ENCODE results near the gene G3BP2. TPM values are rescaled to one million over a fixed set of nuclear protein-coding genes. Genes with fewer than 3 reads are reported as not detected.

Gene G3BP2
- total and polyA plus RNA-seq, 2 experiments from 2014 or later, result 103 to 411 TPM

DNA sequence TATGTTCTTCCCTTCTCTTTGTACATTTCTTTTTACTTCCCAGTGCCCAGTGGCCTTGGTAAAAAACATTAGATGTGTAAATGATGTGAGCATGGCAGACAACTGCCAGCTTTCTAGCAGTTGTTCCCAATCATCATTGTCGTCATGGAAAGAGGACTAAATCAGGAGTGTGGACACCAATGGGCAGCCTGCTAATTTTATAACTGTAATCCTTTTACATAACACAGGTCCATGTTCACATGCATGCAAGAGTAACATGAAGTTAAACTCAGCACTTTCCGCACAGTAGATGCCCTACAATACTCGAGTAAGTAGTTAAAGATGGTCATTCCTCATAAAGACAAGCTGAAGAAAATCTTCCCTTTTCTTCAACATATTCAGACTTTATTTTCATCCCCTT lies 23.4 kb upstream of the G3BP2 start:
- Histone ChIP-seq H3F3A (replicated peaks; ENCODE audit: low read depth) (no peaks in the 10 kb centered on the region), H4K20me1 (replicated peaks; ENCODE audit: insufficient read depth) (peaks cover 2% of the 10 kb centered on the region), H3K36me3 (ENCODE audit: insufficient read depth) (peaks cover 14% of the 10 kb centered on the region), H3K27me3 (ENCODE audit: insufficient read depth) (no peaks in the 10 kb centered on the region), H3K4me3 (no peak overlapping the region), H2AFZ (no peak overlapping the region), H3K79me2 (replicated peaks; ENCODE audit: insufficient read depth) (peaks cover 95% of the 10 kb centered on the region), H3K9me2 (ENCODE audit: insufficient read depth) (no peaks in the 10 kb centered on the region), H3K4me2 (peak overlapping the region; percentile 38; the same call in 1 of the 2 replicates), H3K27ac (ENCODE audit: low read depth) (peak overlapping the region; percentile 59; the same call in 1 of the 2 replicates), H3K4me1 (ENCODE audit: insufficient read depth) (peaks cover 30% of the 10 kb centered on the region)
- TF ChIP-seq STAT1 (IDR thresholded peaks at IDR 0.05; ENCODE audit: unreplicated experiment), result no peak
- no peak for TF ChIP-seq JUNB (IDR thresholded peaks at IDR 0.05; ENCODE audit: unreplicated experiment)
- no peak for TF ChIP-seq CREB1 (CRISPR knock-in tag; IDR thresholded peaks at IDR 0.05; ENCODE audit: low read depth)
- TF ChIP-seq ETS1 (IDR thresholded peaks at IDR 0.05), result no peak
- no peak for TF ChIP-seq ZNF331 (CRISPR knock-in tag; IDR thresholded peaks at IDR 0.05; ENCODE audit: low read depth)
- no peak for TF ChIP-seq EZH2 (IDR thresholded peaks at IDR 0.05; ENCODE audit: low read depth, unreplicated experiment)
- TF ChIP-seq ZNF114 (CRISPR knock-in tag; IDR thresholded peaks at IDR 0.05), result no peak
- no peak for TF ChIP-seq EZH2phosphoT487 (IDR thresholded peaks at IDR 0.05; ENCODE audit: unreplicated experiment)
- TF ChIP-seq REST (IDR thresholded peaks at IDR 0.05; ENCODE audit: unreplicated experiment), result no peak
- TF ChIP-seq CTCF (conservative IDR thresholded peaks at IDR 0.05; ENCODE audit: low read depth in 2 of 2), result no peak
- TF ChIP-seq POLR2AphosphoS5 (IDR thresholded peaks at IDR 0.05; ENCODE audit: low read depth), result no peak
- TF ChIP-seq, protein P1, sequence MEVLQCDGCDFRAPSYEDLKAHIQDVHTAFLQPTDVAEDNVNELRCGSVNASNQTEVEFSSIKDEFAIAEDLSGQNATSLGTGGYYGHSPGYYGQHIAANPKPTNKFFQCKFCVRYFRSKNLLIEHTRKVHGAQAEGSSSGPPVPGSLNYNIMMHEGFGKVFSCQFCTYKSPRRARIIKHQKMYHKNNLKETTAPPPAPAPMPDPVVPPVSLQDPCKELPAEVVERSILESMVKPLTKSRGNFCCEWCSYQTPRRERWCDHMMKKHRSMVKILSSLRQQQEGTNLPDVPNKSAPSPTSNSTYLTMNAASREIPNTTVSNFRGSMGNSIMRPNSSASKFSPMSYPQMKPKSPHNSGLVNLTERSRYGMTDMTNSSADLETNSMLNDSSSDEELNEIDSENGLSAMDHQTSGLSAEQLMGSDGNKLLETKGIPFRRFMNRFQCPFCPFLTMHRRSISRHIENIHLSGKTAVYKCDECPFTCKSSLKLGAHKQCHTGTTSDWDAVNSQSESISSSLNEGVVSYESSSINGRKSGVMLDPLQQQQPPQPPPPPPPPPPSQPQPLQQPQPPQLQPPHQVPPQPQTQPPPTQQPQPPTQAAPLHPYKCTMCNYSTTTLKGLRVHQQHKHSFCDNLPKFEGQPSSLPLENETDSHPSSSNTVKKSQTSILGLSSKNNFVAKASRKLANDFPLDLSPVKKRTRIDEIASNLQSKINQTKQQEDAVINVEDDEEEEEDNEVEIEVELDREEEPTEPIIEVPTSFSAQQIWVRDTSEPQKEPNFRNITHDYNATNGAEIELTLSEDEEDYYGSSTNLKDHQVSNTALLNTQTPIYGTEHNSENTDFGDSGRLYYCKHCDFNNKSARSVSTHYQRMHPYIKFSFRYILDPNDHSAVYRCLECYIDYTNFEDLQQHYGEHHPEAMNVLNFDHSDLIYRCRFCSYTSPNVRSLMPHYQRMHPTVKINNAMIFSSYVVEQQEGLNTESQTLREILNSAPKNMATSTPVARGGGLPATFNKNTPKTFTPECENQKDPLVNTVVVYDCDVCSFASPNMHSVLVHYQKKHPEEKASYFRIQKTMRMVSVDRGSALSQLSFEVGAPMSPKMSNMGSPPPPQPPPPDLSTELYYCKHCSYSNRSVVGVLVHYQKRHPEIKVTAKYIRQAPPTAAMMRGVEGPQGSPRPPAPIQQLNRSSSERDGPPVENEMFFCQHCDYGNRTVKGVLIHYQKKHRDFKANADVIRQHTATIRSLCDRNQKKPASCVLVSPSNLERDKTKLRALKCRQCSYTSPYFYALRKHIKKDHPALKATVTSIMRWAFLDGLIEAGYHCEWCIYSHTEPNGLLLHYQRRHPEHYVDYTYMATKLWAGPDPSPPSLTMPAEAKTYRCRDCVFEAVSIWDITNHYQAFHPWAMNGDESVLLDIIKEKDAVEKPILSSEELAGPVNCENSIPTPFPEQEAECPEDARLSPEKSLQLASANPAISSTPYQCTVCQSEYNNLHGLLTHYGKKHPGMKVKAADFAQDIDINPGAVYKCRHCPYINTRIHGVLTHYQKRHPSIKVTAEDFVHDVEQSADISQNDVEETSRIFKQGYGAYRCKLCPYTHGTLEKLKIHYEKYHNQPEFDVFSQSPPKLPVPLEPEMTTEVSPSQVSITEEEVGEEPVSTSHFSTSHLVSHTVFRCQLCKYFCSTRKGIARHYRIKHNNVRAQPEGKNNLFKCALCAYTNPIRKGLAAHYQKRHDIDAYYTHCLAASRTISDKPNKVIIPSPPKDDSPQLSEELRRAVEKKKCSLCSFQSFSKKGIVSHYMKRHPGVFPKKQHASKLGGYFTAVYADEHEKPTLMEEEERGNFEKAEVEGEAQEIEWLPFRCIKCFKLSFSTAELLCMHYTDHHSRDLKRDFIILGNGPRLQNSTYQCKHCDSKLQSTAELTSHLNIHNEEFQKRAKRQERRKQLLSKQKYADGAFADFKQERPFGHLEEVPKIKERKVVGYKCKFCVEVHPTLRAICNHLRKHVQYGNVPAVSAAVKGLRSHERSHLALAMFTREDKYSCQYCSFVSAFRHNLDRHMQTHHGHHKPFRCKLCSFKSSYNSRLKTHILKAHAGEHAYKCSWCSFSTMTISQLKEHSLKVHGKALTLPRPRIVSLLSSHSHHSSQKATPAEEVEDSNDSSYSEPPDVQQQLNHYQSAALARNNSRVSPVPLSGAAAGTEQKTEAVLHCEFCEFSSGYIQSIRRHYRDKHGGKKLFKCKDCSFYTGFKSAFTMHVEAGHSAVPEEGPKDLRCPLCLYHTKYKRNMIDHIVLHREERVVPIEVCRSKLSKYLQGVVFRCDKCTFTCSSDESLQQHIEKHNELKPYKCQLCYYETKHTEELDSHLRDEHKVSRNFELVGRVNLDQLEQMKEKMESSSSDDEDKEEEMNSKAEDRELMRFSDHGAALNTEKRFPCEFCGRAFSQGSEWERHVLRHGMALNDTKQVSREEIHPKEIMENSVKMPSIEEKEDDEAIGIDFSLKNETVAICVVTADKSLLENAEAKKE (CRISPR knock-in tag; IDR thresholded peaks at IDR 0.05), result no peak
- TF ChIP-seq NANOG (IDR thresholded peaks at IDR 0.05; ENCODE audit: borderline replicate concordance), result no peak
- DNase-seq (ENCODE audit: low spot score), result no peak
- H3K4me1 Mint-ChIP-seq, result peaks cover 21% of the 10 kb centered on the region
- peaks cover 49% of the 10 kb centered on the region for H3K36me3 Mint-ChIP-seq (ENCODE audit: low read depth)
- H3K27me3 Mint-ChIP-seq (ENCODE audit: insufficient read depth, low read depth, poor library complexity), result peaks cover 2% of the 10 kb centered on the region
- H3K27ac Mint-ChIP-seq, result no peak overlapping the region
- H3K9me3 Mint-ChIP-seq, result no peaks in the 10 kb centered on the region
- no peak for ATAC-seq
- no peak overlapping the region for H3K4me3 Mint-ChIP-seq
